Lower leg skin (tissue), 4 donors: ENCODE results near the gene ZNF41. TPM values are rescaled to one million over a fixed set of nuclear protein-coding genes. Genes with fewer than 3 reads are reported as not detected.

ENCODE experiments used
- DNase-seq, 2 donors: peaks; one replicate each; pipeline ENCODE4 v3.0.0-alpha.2; 2019; ENCODE audit warnings: low spot score in 2 of 2
- H3K4me3 ChIP-seq: fragments of 200-600 bp; sonication (generic); 2 replicates; pipeline ENCODE4 v1.5.1; 2017; ENCODE audit warnings: mild to moderate bottlenecking, low read depth; ENCODE audit not compliant: poor library complexity, severe bottlenecking
- POLR2A ChIP-seq, 2 donors: fragments of 450-650 bp; IDR thresholded peaks; one replicate each; pipeline ENCODE4 v1.6.1; 2016 to 2017; ENCODE audit warnings: antibody characterized with exemption in 2 of 2, mild to moderate bottlenecking in 1 of 2, moderate library complexity in 1 of 2
- WGBS, 2 donors: methylation state at CpG; one replicate each; pipeline ENCODE4 v1.1.5; 2018; 5-methylcytosine and 5-hydroxymethylcytosine counted together
- intact Hi-C: fragments of 100-400 bp; cut with DNase I; formaldehyde crosslinking; loops from one replicate; pipeline ENCODE4 v1.15.0; 2023; ENCODE audit warnings: low total_unique reads
- total RNA-seq, 4 donors: library from RNA; depleted of rRNA; stranded (reverse); fragments of >200 nt; gene quantifications; one replicate each; pipeline ENCODE4 v1.1.0, GENCODE V29; 2016
- TF ChIP-seq, protein P1 (sequence below), 3 donors: fragments of 450-650 bp; IDR thresholded peaks; one replicate each; pipeline ENCODE4 v1.5.1; 2016; ENCODE audit warnings: antibody characterized with exemption in 3 of 3, mild to moderate bottlenecking in 3 of 3, moderate library complexity in 2 of 3

The ZNF41 gene
- total RNA-seq: 10 to 100 TPM in 2 of 4 donors, 1 to 10 TPM in 2; 4.6 to 12.9 (median 7.7) TPM

DNA sequence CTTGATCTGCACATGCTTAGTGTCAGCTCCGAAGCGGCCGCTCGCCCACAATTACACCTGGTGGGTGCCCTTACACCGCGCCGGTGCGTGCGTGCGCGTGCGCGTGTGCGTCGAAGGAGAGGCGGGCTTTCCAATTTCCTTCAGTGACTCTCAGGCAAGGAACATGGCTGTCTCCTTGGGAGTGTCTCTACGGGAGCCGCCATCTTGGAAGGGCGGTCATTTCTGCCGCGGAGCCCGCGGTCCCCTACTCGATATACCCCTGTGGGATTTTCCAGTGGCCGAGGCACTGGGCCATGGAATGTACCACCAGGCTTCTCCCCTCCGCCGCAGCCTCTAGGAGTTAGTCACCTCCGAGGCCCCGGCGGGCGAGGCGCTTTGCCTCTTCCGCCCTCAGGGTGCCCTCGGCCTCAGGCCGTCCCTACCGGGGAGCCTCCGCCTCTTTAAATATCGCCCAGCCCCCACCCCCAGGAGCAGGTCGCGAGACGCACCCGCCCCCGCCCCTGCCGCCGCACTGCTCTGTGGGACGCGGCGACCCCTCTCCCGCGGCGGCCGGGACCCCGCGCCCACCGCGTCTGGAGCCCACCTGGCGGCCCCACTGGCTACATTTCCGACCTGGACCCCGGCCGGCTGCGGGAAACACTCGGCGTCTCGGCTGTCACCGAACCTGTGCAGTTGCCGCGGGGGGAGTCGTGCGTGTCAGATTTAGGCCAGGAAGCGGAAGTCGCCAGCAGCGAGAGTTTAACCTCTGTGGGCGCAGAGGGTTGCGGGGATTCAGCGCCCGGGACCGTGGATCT, at the start of gene ZNF41:
TSS of gene ZNF41 (minus strand) at position 711 of the 794 bp plus-strand sequence. CDS start 15,741 bp downstream, outside the sequence.
- H3K4me3 ChIP-seq: peak within 1 kb of the TSS; percentile 55
- peak; percentile 51 to 93 for DNase-seq
- WGBS, 2 donors: 1 to 32% methylated on average over 26 to 44 of the region's 77 CpGs
- intact Hi-C loops: no loop called here
- TF ChIP-seq, protein P1, sequence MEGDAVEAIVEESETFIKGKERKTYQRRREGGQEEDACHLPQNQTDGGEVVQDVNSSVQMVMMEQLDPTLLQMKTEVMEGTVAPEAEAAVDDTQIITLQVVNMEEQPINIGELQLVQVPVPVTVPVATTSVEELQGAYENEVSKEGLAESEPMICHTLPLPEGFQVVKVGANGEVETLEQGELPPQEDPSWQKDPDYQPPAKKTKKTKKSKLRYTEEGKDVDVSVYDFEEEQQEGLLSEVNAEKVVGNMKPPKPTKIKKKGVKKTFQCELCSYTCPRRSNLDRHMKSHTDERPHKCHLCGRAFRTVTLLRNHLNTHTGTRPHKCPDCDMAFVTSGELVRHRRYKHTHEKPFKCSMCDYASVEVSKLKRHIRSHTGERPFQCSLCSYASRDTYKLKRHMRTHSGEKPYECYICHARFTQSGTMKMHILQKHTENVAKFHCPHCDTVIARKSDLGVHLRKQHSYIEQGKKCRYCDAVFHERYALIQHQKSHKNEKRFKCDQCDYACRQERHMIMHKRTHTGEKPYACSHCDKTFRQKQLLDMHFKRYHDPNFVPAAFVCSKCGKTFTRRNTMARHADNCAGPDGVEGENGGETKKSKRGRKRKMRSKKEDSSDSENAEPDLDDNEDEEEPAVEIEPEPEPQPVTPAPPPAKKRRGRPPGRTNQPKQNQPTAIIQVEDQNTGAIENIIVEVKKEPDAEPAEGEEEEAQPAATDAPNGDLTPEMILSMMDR (IDR thresholded peaks at IDR 0.05): no peak
- TF ChIP-seq POLR2A (IDR thresholded peaks at IDR 0.05): no peak

DNA sequence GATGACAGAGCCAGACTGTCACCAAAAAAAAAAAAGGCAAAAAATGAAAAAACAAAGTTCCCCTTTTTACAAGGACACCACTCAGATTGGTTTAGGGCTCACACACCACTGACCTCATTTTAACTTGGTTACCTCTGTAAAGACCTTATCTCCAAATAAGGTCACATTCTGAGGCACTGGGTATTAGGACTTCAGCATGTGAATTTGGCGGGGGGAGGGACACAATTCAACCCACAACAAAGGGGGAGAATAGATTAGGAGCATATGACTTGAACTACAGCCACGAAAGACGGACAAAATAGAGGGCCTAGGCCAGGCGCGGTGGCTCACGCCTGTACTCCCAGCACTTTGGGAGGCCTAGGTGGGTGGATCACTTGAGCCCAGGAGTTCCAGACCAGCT, 47.0 kb upstream of the ZNF41 start:
- TF ChIP-seq, protein P1 (IDR thresholded peaks at IDR 0.05): no peak
- no peak for TF ChIP-seq POLR2A (IDR thresholded peaks at IDR 0.05)
- 78 to 91% methylated on average over 6 of the region's 6 CpGs for WGBS, 2 donors
- intact Hi-C loops: no loop called here
- DNase-seq: no peak
- H3K4me3 ChIP-seq: no peak overlapping the region

DNA sequence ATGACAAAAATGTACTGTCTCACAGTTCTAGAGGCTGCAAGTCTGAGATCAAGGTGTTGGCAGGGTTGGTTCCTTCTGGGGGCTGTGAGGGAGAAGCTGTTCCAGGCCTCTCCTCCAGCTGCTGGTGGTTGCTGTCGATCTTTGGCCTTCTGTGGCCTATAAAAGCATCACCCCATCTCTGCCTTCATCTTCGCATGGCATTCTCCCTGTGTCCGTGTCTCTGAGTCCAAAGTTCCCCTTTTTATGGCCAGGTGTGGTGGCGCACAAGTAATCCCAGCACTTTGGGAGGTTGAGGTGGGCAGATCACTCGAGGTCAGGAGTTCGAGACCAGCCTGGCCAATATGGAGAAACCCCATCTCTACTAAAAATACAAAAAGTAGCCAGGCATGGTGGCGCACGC, 46.5 kb upstream of the ZNF41 start:
- no peak for DNase-seq
- 84 to 100% methylated on average over 2 to 8 of the region's 8 CpGs for WGBS, 2 donors
- TF ChIP-seq, protein P1 (IDR thresholded peaks at IDR 0.05): no peak
- TF ChIP-seq POLR2A (IDR thresholded peaks at IDR 0.05): no peak
- intact Hi-C loops: loop anchor here (10.0 kb wide), 1 partner anchor 335 kb away; the partner anchor contains the start of gene UBA1
- no peak overlapping the region for H3K4me3 ChIP-seq

DNA sequence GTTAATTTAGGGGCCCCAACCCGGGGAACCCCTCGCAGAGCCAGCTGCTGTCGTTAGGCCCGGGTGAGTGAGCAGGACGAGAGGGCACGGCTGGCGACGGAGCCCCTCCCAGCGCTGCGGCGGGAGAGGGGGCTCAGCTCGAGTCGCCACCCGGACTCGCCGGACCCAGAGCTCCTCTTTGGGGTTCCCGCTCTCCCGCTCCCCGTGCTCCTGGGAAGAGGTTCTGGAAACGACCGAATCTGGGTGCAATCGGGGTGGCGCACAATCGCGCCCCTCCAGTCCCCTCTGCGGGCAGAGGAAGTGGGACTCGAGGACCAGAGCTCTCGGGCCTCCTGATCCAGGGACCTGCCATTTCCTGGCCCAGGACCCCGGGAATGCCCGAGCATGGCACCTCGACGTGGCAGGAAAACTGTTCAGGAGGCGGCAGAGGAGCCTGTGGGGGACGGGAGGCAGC, 40.7 kb upstream of the ZNF41 start:
- intact Hi-C loops: loop anchor here (10.0 kb wide), 1 partner anchor 329 kb away; the partner anchor contains the start of gene UBA1
- 4 to 28% methylated on average over 14 to 32 of the region's 34 CpGs for WGBS, 2 donors
- no peak for DNase-seq
- TF ChIP-seq, protein P1 (IDR thresholded peaks at IDR 0.05): no peak
- no peak for TF ChIP-seq POLR2A (IDR thresholded peaks at IDR 0.05)
- peak overlapping the region; percentile 25 for H3K4me3 ChIP-seq

DNA sequence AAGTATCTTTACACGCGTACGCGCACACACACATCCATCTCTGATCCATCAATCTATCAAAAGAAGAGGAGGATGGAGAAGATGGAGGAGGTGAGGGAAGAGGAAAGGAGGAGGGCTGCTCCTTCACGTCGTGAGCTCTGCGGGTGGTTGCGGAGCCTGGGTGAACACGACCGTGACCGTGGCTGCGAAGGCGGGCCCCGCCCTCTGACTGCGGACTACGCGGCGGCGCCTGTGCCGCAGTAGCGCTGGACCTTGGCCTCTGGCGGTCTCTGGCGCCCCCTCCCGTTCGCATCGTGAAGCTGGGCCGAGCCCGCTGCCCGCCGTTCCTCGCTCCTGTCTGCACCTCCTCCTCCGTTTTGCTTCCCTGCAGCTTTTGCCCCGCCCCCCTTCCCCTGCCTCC, 40.3 kb upstream of the ZNF41 start:
- intact Hi-C loops: loop anchor here (10.0 kb wide), 1 partner anchor 328 kb away; the partner anchor contains the start of gene UBA1
- peak overlapping the region; percentile 25 for H3K4me3 ChIP-seq
- DNase-seq: peak; percentile 50 to 95
- WGBS, 2 donors: 1 to 18% methylated on average over 31 to 32 of the region's 33 CpGs
- TF ChIP-seq, protein P1 (IDR thresholded peaks at IDR 0.05): peak in 1 of 3 donors; percentile 18
- TF ChIP-seq POLR2A (IDR thresholded peaks at IDR 0.05): no peak
